Stimulated activated naive CD4-positive, alpha-beta T cell (primary cell): ENCODE data around the gene KCNQ1.

Source experiments
- DNase-seq, 6 experiments: peaks; one replicate each; lab custom pipeline; 2025; lab: John Stamatoyannopoulos, UW

KCNQ1 gene

GRCh38 chr11:2535673-2536439 is 91.0 kb downstream of the KCNQ1 start:
- no peak for DNase-seq

GRCh38 chr11:2536440-2536989 is 91.7 kb downstream of the KCNQ1 start:
- no peak for DNase-seq

- no peak for DNase-seq
Observed at GRCh38 chr11:2537010-2537705, 92.3 kb downstream of the KCNQ1 start.

GRCh38 chr11:2537896-2538724 is 93.3 kb downstream of the KCNQ1 start:
- no peak for DNase-seq

- no peak for DNase-seq
Observed at GRCh38 chr11:2538951-2539350, 94.1 kb downstream of the KCNQ1 start.

GRCh38 chr11:2539371-2540222 is 94.8 kb downstream of the KCNQ1 start:
- DNase-seq, result no peak

- DNase-seq, result no peak
Observed at GRCh38 chr11:2540223-2540991, 95.6 kb downstream of the KCNQ1 start.

- DNase-seq, result no peak
Observed at GRCh38 chr11:2540992-2541680, 96.3 kb downstream of the KCNQ1 start.

GRCh38 chr11:2541881-2542361 is 97.1 kb downstream of the KCNQ1 start:
- no peak for DNase-seq

GRCh38 chr11:2542406-2542805 is 97.6 kb downstream of the KCNQ1 start:
- DNase-seq, result no peak

- no peak for DNase-seq
Observed at GRCh38 chr11:2547806-2548205, 103.0 kb downstream of the KCNQ1 start.

- DNase-seq, result no peak
Observed at GRCh38 chr11:2548596-2548995, 103.8 kb downstream of the KCNQ1 start.

- DNase-seq, result no peak
Observed at GRCh38 chr11:2549080-2549479, 104.3 kb downstream of the KCNQ1 start.

- no peak for DNase-seq
Observed at GRCh38 chr11:2549491-2549875, 104.7 kb downstream of the KCNQ1 start.

- no peak for DNase-seq
Observed at GRCh38 chr11:2549876-2550605, 105.2 kb downstream of the KCNQ1 start.

- DNase-seq, result no peak
Observed at GRCh38 chr11:2550606-2550970, 105.8 kb downstream of the KCNQ1 start.

GRCh38 chr11:2551131-2551530 is 106.3 kb downstream of the KCNQ1 start:
- DNase-seq, result no peak

GRCh38 chr11:2552210-2552609 is 107.4 kb downstream of the KCNQ1 start:
- DNase-seq, result no peak

GRCh38 chr11:2553198-2553597 is 108.4 kb downstream of the KCNQ1 start:
- DNase-seq, result no peak
